ENCODE data around the gene WASF3. TPM values are rescaled to one million over a fixed set of nuclear protein-coding genes. Genes with fewer than 3 reads are reported as not detected.

Gene WASF3
- total RNA-seq, 1 experiment from 2014 or later = 3.4 TPM

GRCh38 chr13:26508885-26509284 lies 48.6 kb upstream of the WASF3 start:
- intact Hi-C loops (cut with micrococcal nuclease) = no loop called here
- Histone ChIP-seq H3K79me2 (ENCODE audit: insufficient read depth, low read length) (no peaks in the 10 kb centered on the region), H3K4me1 (ENCODE audit: control insufficient read depth in 1 of 2, insufficient read depth in 2 of 2, low read length in 2 of 2) (no peaks in the 10 kb centered on the region), H3K4me2 (ENCODE audit: low read length) (no peak overlapping the region), H3K9me3 (ENCODE audit: control insufficient read depth in 1 of 2, insufficient read depth in 1 of 2, low read depth in 1 of 2, low read length in 2 of 2) (peaks cover 0 to 4% of the 10 kb centered on the region in 2 experiments; a peak in 1 of 4 replicates), H3K4me3 (replicated peaks in 1 of 2; ENCODE audit: low read depth in 1 of 2, low read length in 2 of 2) (no peak overlapping the region), H2AFZ (ENCODE audit: low read depth, low read length, poor library complexity, severe bottlenecking) (no peak overlapping the region), H3K27ac (ENCODE audit: low read depth, low read length) (no peak overlapping the region), H3K36me3 (ENCODE audit: control insufficient read depth in 1 of 2, insufficient read depth in 2 of 2, low read length in 2 of 2) (no peaks in the 10 kb centered on the region), H3K9me2 (ENCODE audit: insufficient read depth) (no peaks in the 10 kb centered on the region), H4K20me1 (ENCODE audit: insufficient read depth) (no peaks in the 10 kb centered on the region), H3K9ac (ENCODE audit: low read length) (no peak overlapping the region), H3K27me3 (ENCODE audit: insufficient read depth, low read length) (no peaks in the 10 kb centered on the region)
- DNase-seq (ENCODE audit: low read depth, low spot score) (no peak), ATAC-seq (no peak)
- ChIA-PET RAD21 (ENCODE audit: low non-redundant PET in 1 of 2, low total read pairs in 2 of 2, uncharacterized antibody in 2 of 2, unreplicated experiment in 2 of 2) (no interaction called here), CTCF (no interaction called here), POLR2A (no interaction called here)
- TF ChIP-seq ZNF274 (IDR thresholded peaks at IDR 0.05; ENCODE audit: low read depth, low read length) (no peak), TCF7L2 (IDR thresholded peaks at IDR 0.05; ENCODE audit: borderline replicate concordance, extremely low read depth, insufficient read depth, insufficient read length) (no peak), ZFX (IDR thresholded peaks at IDR 0.05) (no peak)
- no TSS peak for BruUV-seq (replicated peaks)

DNA sequence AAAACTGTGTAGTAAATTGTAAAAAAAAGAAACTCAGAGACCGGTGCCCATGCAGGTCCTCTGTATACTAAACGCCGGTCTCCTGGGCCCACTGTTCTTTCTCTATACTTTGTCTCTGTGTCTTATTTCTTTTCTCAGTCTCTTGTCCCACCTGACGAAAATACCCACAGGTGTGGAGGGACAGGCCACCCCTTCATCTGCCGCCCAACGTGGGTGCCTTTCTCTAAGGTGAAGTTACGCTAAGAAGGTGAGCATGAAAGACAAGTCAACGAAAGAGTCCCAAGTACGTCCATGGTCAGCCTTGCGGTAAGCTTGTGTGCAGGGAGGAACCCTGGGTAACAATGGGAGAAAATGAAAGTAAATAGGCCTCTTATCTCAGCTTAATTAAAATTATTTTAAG lies 48.0 kb upstream of the WASF3 start:
- RAD21 ChIA-PET (ENCODE audit: low non-redundant PET in 1 of 2, low total read pairs in 2 of 2, uncharacterized antibody in 2 of 2, unreplicated experiment in 2 of 2) = no interaction called here
- Histone ChIP-seq H3K9ac (ENCODE audit: low read length) (no peak overlapping the region), H3K4me1 (ENCODE audit: control insufficient read depth in 1 of 2, insufficient read depth in 2 of 2, low read length in 2 of 2) (no peaks in the 10 kb centered on the region), H3K27ac (ENCODE audit: low read depth, low read length) (no peak overlapping the region), H3K4me3 (replicated peaks in 1 of 2; ENCODE audit: low read depth in 1 of 2, low read length in 2 of 2) (no peak overlapping the region), H3K27me3 (ENCODE audit: insufficient read depth, low read length) (no peaks in the 10 kb centered on the region), H3K4me2 (ENCODE audit: low read length) (no peak overlapping the region), H2AFZ (ENCODE audit: low read depth, low read length, poor library complexity, severe bottlenecking) (no peak overlapping the region), H3K9me2 (ENCODE audit: insufficient read depth) (no peaks in the 10 kb centered on the region), H4K20me1 (ENCODE audit: insufficient read depth) (no peaks in the 10 kb centered on the region), H3K36me3 (ENCODE audit: control insufficient read depth in 1 of 2, insufficient read depth in 2 of 2, low read length in 2 of 2) (no peaks in the 10 kb centered on the region), H3K79me2 (ENCODE audit: insufficient read depth, low read length) (no peaks in the 10 kb centered on the region), H3K9me3 (ENCODE audit: control insufficient read depth in 1 of 2, insufficient read depth in 1 of 2, low read depth in 1 of 2, low read length in 2 of 2) (peaks cover 0 to 4% of the 10 kb centered on the region in 2 experiments; a peak in 1 of 4 replicates)
- POLR2A ChIA-PET = no interaction called here
- BruUV-seq (replicated peaks) = no TSS peak
- TF ChIP-seq CTCF (IDR thresholded peaks at IDR 0.05 in 2 of 3, conservative IDR thresholded peaks at IDR 0.05 in 1 of 3; ENCODE audit: borderline replicate concordance in 1 of 3, insufficient read depth in 1 of 3, low read depth in 2 of 3, low read length in 2 of 3) (no peak), JUND (IDR thresholded peaks at IDR 0.05) (no peak), RAD21 (IDR thresholded peaks at IDR 0.05; ENCODE audit: low read depth) (no peak), FOSL1 (IDR thresholded peaks at IDR 0.05; ENCODE audit: low read depth) (no peak), TCF7L2 (IDR thresholded peaks at IDR 0.05; ENCODE audit: borderline replicate concordance, extremely low read depth, insufficient read depth, insufficient read length) (no peak), ZNF274 (IDR thresholded peaks at IDR 0.05; ENCODE audit: low read depth, low read length) (no peak)
- intact Hi-C loops (cut with micrococcal nuclease) = no loop called here
- CTCF ChIA-PET = no interaction called here
- DNase-seq (ENCODE audit: low read depth, low spot score) = no peak
- ATAC-seq = no peak
